HuH-7.5 (cell line): Measurements from ENCODE around the gene PAPPA.

ENCODE experiments used
- DNase-seq: peaks from one replicate; pipeline ENCODE4 v3.0.0; 2011; ENCODE audit warnings: low spot score

The PAPPA gene

GRCh38 chr9:116151966-116152381 lies 1.6 kb upstream of the PAPPA start:
- no peak for DNase-seq

- no peak for DNase-seq
Observed at GRCh38 chr9:116152390-116152789, 1.2 kb upstream of the PAPPA start.

- DNase-seq = no peak
Observed at GRCh38 chr9:116152941-116153764, 438 bp upstream of the PAPPA start.

GRCh38 chr9:116154334-116154975 lies 864 bp downstream of the PAPPA start:
- peak; percentile 58 for DNase-seq

GRCh38 chr9:116154976-116155697 lies 1.5 kb downstream of the PAPPA start:
- DNase-seq = no peak

- DNase-seq = no peak
Observed at GRCh38 chr9:116155698-116156039, 2.1 kb downstream of the PAPPA start.

GRCh38 chr9:116156621-116157314 lies 3.2 kb downstream of the PAPPA start:
- no peak for DNase-seq

GRCh38 chr9:116157436-116158138 lies 4.0 kb downstream of the PAPPA start:
- no peak for DNase-seq

GRCh38 chr9:116160676-116161571 lies 7.3 kb downstream of the PAPPA start:
- DNase-seq = no peak

- no peak for DNase-seq
Observed at GRCh38 chr9:116162241-116162781, 8.7 kb downstream of the PAPPA start.

GRCh38 chr9:116163293-116164055 lies 9.9 kb downstream of the PAPPA start:
- DNase-seq = no peak

- no peak for DNase-seq
Observed at GRCh38 chr9:116165912-116166311, 12.3 kb downstream of the PAPPA start.

GRCh38 chr9:116166713-116167112 lies 13.1 kb downstream of the PAPPA start:
- no peak for DNase-seq

- DNase-seq = no peak
Observed at GRCh38 chr9:116168231-116168630, 14.6 kb downstream of the PAPPA start.

- DNase-seq = no peak
Observed at GRCh38 chr9:116172216-116172615, 18.6 kb downstream of the PAPPA start.

GRCh38 chr9:116174347-116174746 lies 20.8 kb downstream of the PAPPA start:
- DNase-seq = no peak

- no peak for DNase-seq
Observed at GRCh38 chr9:116175614-116176013, 22.0 kb downstream of the PAPPA start.

- DNase-seq = no peak
Observed at GRCh38 chr9:116178481-116179211, 25.1 kb downstream of the PAPPA start.

- no peak for DNase-seq
Observed at GRCh38 chr9:116179568-116179967, 26.0 kb downstream of the PAPPA start.
